ENCODE measurements around the gene RPP40. TPM values are rescaled to one million over a fixed set of nuclear protein-coding genes. Genes with fewer than 3 reads are reported as not detected.

The RPP40 gene
- total RNA-seq, 1 experiment from 2014 or later, result 25.9 TPM

DNA sequence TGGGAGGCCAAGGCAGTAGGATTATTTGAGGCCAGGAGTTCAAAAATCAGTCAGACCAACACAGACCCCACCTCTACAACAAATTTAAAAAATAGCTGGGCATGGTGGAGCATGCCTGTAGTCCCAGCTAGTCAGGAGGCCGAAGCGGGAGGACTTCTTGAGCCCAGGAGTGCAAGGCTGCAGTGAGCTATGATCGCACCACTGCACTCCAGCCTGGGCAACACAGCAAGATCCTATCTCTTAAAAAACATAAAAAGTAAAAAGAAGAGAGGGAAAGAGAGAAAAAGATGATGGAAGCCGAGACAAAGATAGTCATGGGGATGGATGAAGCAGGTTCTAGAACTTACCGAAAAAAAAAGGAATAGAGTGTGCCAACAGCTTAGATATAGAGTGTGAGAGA is 25.8 kb upstream of the RPP40 start:
- CTCF ChIA-PET, result interaction anchor here (0.6 to 0.7 kb wide), 2 partner anchors 35 to 680 kb away, joined by 3 to 4 read pairs; no protein-coding TSS in a partner anchor
- POLR2A ChIA-PET, result no interaction called here
- ATAC-seq (no peak), DNase-seq (ENCODE audit: low read depth, low spot score) (no peak)
- Histone ChIP-seq H3K4me3 (ENCODE audit: low read depth in 2 of 2, low read length in 2 of 2) (no peak overlapping the region), H3K9me3 (ENCODE audit: control insufficient read depth, insufficient read depth, low read depth, low read length) (no peaks in the 10 kb centered on the region), H3K4me1 (ENCODE audit: control insufficient read depth, insufficient read depth, low read length) (no peaks in the 10 kb centered on the region; the same call in none of the 2 replicates), H3K27me3 (ENCODE audit: control insufficient read depth, insufficient read depth, low read length) (no peaks in the 10 kb centered on the region), H3K36me3 (ENCODE audit: control insufficient read depth, insufficient read depth, low read length) (no peaks in the 10 kb centered on the region), H3K27ac (ENCODE audit: low read length) (no peak overlapping the region)
- no peak for TF ChIP-seq SIN3A (IDR thresholded peaks at IDR 0.05; ENCODE audit: borderline replicate concordance, insufficient read depth, low read depth, low read length)
- TF ChIP-seq CTCF (IDR thresholded peaks at IDR 0.05), result no peak
- no peak for TF ChIP-seq REST (IDR thresholded peaks at IDR 0.05; ENCODE audit: insufficient read depth in 1 of 2, low read depth in 2 of 2, low read length in 1 of 2)
- no TSS peak for BruUV-seq (replicated peaks)
- in situ Hi-C loops (cut with HindIII; ENCODE audit: low pct_unique_long_range_greater_than_20kb, low sequenced_read_pairs) (no loop called here), intact Hi-C loops (cut with micrococcal nuclease; ENCODE audit: unreplicated experiment) (loop anchor here (10.0 kb wide), 1 partner anchor 575 kb away; no protein-coding TSS in a partner anchor)

- no TSS peak for BruUV-seq (replicated peaks)
- H3K9me3 ChIP-seq (ENCODE audit: control insufficient read depth, insufficient read depth, low read depth, low read length), result no peaks in the 10 kb centered on the region
- H3K27me3 ChIP-seq (ENCODE audit: control insufficient read depth, insufficient read depth, low read length), result no peaks in the 10 kb centered on the region
- in situ Hi-C loops (cut with HindIII; ENCODE audit: low pct_unique_long_range_greater_than_20kb, low sequenced_read_pairs), result no loop called here
- ChIA-PET CTCF (no interaction called here), POLR2A (no interaction called here)
- H3K36me3 ChIP-seq (ENCODE audit: control insufficient read depth, insufficient read depth, low read length), result no peaks in the 10 kb centered on the region
- ATAC-seq, result no peak
- no peak overlapping the region for H3K27ac ChIP-seq (ENCODE audit: low read length)
- no peak overlapping the region for H3K4me3 ChIP-seq (ENCODE audit: low read depth in 2 of 2, low read length in 2 of 2)
- no peak for DNase-seq (ENCODE audit: low read depth, low spot score)
- TF ChIP-seq TCF7L2 (IDR thresholded peaks at IDR 0.05; ENCODE audit: low read depth, low read length) (no peak), CTCF (IDR thresholded peaks at IDR 0.05) (no peak), POLR2AphosphoS5 (IDR thresholded peaks at IDR 0.05; ENCODE audit: low read depth, low read length) (no peak), SIN3A (IDR thresholded peaks at IDR 0.05; ENCODE audit: borderline replicate concordance, insufficient read depth, low read depth, low read length) (no peak), REST (IDR thresholded peaks at IDR 0.05; ENCODE audit: insufficient read depth in 1 of 2, low read depth in 2 of 2, low read length in 1 of 2) (no peak)
- no peaks in the 10 kb centered on the region; the same call in none of the 2 replicates for H3K4me1 ChIP-seq (ENCODE audit: control insufficient read depth, insufficient read depth, low read length)
- intact Hi-C loops (cut with micrococcal nuclease; ENCODE audit: unreplicated experiment), result no loop called here
Observed at GRCh38 chr6:5028921-5029320, 25.1 kb upstream of the RPP40 start.

Data from Panc1 (cell line).